Natural killer cell (primary cell): ENCODE measurements around the gene SELENON. TPM values are rescaled to one million over a fixed set of nuclear protein-coding genes. Genes with fewer than 3 reads are reported as not detected.

Source experiments
- ATAC-seq, 3 donors: fragments of 150-1000 bp in 2 of 3; fragments of 200-7000 bp in 1 of 3; cut with Tn5 transposase; 1 replicate in 1 of 3; 2 replicates in 2 of 3; pipeline ENCODE4 v1.10.0; 2021; ENCODE audit warnings: mild to moderate bottlenecking in 2 of 3, moderate library complexity in 2 of 3
- DNase-seq, 2 donors: peaks; one replicate each; pipeline versions ENCODE4 v3.0.0 to v3.0.0-alpha.2; 2013 to 2021; ENCODE audit warnings: mixed read lengths in 1 of 2
- H3K27ac ChIP-seq: one replicate; pipeline ENCODE4 v1.5.1; 2013; ENCODE audit warnings: mild to moderate bottlenecking, low read length
- H3K27me3 ChIP-seq: one replicate; pipeline ENCODE4 v1.6.1; 2013; ENCODE audit warnings: low read length; ENCODE audit not compliant: control insufficient read depth, insufficient read depth
- H3K36me3 ChIP-seq: one replicate; pipeline ENCODE4 v1.6.1; 2013; ENCODE audit warnings: low read length; ENCODE audit not compliant: control insufficient read depth, insufficient read depth
- H3K4me1 ChIP-seq: one replicate; pipeline ENCODE4 v1.6.1; 2013; ENCODE audit warnings: low read length; ENCODE audit not compliant: control insufficient read depth, insufficient read depth
- H3K4me3 ChIP-seq: one replicate; pipeline ENCODE4 v1.5.1; 2013; ENCODE audit warnings: low read length
- H3K9me3 ChIP-seq: one replicate; pipeline ENCODE4 v1.6.1; 2013; ENCODE audit warnings: low read length; ENCODE audit not compliant: control insufficient read depth, insufficient read depth
- H3K27ac Mint-ChIP-seq, 2 donors: one replicate each; pipeline ENCODE4 v1.8.0; 2022; ENCODE audit warnings: mild to moderate bottlenecking in 2 of 2, mixed read lengths in 2 of 2, moderate library complexity in 1 of 2
- H3K27me3 Mint-ChIP-seq, 2 donors: one replicate each; pipeline ENCODE4 v1.8.0; 2022; ENCODE audit warnings: low read depth in 2 of 2, mixed read lengths in 2 of 2
- H3K36me3 Mint-ChIP-seq: one replicate; pipeline ENCODE4 v1.8.0; 2022; ENCODE audit warnings: mixed read lengths
- H3K4me1 Mint-ChIP-seq, 2 donors: one replicate each; pipeline ENCODE4 v1.8.0; 2022; ENCODE audit warnings: mixed read lengths in 2 of 2
- H3K4me3 Mint-ChIP-seq: one replicate; pipeline ENCODE4 v1.8.0; 2022; ENCODE audit warnings: mild to moderate bottlenecking, moderate library complexity, mixed read lengths
- H3K9me3 Mint-ChIP-seq, 2 donors: one replicate each; pipeline ENCODE4 v1.8.0; 2022; ENCODE audit warnings: mixed read lengths in 2 of 2
- CTCF ChIP-seq: fragments of 200-600 bp; IDR thresholded peaks from one replicate; pipeline ENCODE4 v1.8.0; 2022; ENCODE audit warnings: antibody characterized with exemption
- WGBS: methylation state at CpG from one replicate; pipeline ENCODE4 v1.1.7; 2013; ENCODE audit warnings: missing lambda C conversion rate; ENCODE audit not compliant: insufficient coverage; 5-methylcytosine and 5-hydroxymethylcytosine counted together
- intact Hi-C: fragments of 100-400 bp; cut with micrococcal nuclease; formaldehyde crosslinking; loops from one replicate; pipeline ENCODE4 v1.14.2; 2022
- total RNA-seq, 4 donors: library from RNA; stranded (reverse); fragments of 120-200 nt in 1 of 4; gene quantifications; one replicate each; pipeline versions ENCODE4 v1.2.3 to v1.2.4, GENCODE V29; 2013 to 2022

The SELENON gene
- total RNA-seq, 3 donors from 2014 or later (not counting 1 experiment from before 2014, with no cell fraction given), result 9.7 to 16.4 (median 11.1) TPM

- Histone ChIP-seq H3K4me1 (peaks cover 17% of the 10 kb centered on the region), H3K27me3 (no peaks in the 10 kb centered on the region), H3K4me3 (no peak overlapping the region), H3K36me3 (no peaks in the 10 kb centered on the region), H3K27ac (no peak overlapping the region), H3K9me3 (no peaks in the 10 kb centered on the region)
- WGBS, result 96% methylated on average over 13 of the region's 15 CpGs
- no peak for DNase-seq
- ATAC-seq, result no peak
- Mint-ChIP-seq H3K27me3 (peaks cover 0 to 3% of the 10 kb centered on the region in 2 donors), H3K36me3 (no peaks in the 10 kb centered on the region), H3K27ac (no peak overlapping the region), H3K4me3 (no peak overlapping the region), H3K4me1 (peaks cover 0 to 8% of the 10 kb centered on the region in 2 donors), H3K9me3 (no peaks in the 10 kb centered on the region)
- TF ChIP-seq CTCF, result no peak
- intact Hi-C loops, result no loop called here
These were observed 5.2 kb downstream of the SELENON start for GRCh38 chr1:25804964-25805862.

- H3K27ac Mint-ChIP-seq, result no peak overlapping the region
These were observed 5.9 kb downstream of the SELENON start for GRCh38 chr1:25805863-25806225.

GRCh38 chr1:25806418-25806817, 6.4 kb downstream of the SELENON start:
- Histone ChIP-seq H3K4me1 (peaks cover 15% of the 10 kb centered on the region), H3K27ac (no peak overlapping the region), H3K36me3 (no peaks in the 10 kb centered on the region), H3K9me3 (no peaks in the 10 kb centered on the region), H3K4me3 (no peak overlapping the region), H3K27me3 (no peaks in the 10 kb centered on the region)
- ATAC-seq, result no peak
- no peak for TF ChIP-seq CTCF
- intact Hi-C loops, result no loop called here
- no peak for DNase-seq
- 96% methylated on average over 4 of the region's 4 CpGs for WGBS
- no peak overlapping the region for H3K27ac Mint-ChIP-seq
- no peak overlapping the region for H3K4me3 Mint-ChIP-seq
- H3K4me1 Mint-ChIP-seq, result no peaks in the 10 kb centered on the region
- no peaks in the 10 kb centered on the region for H3K9me3 Mint-ChIP-seq
- no peaks in the 10 kb centered on the region for H3K36me3 Mint-ChIP-seq
- H3K27me3 Mint-ChIP-seq, result no peaks in the 10 kb centered on the region

More at GRCh38 chr1:25805863-25806225, 5.9 kb downstream of the SELENON start:
- Mint-ChIP-seq H3K27me3 (no peaks in the 10 kb centered on the region), H3K4me3 (no peak overlapping the region), H3K4me1 (peaks cover 0 to 2% of the 10 kb centered on the region in 2 donors), H3K9me3 (no peaks in the 10 kb centered on the region), H3K36me3 (no peaks in the 10 kb centered on the region)
- H3K4me3 ChIP-seq, result no peak overlapping the region
- no peaks in the 10 kb centered on the region for H3K36me3 ChIP-seq
- peaks cover 17% of the 10 kb centered on the region for H3K4me1 ChIP-seq
- intact Hi-C loops, result no loop called here
- no peak for DNase-seq
- ATAC-seq, result no peak
- no peaks in the 10 kb centered on the region for H3K27me3 ChIP-seq
- H3K9me3 ChIP-seq, result no peaks in the 10 kb centered on the region
- no peak for TF ChIP-seq CTCF
- H3K27ac ChIP-seq, result no peak overlapping the region
- WGBS, result 80% methylated on average over 3 of the region's 3 CpGs
